ENCODE results near the gene OR9Q1.

GRCh38 chr11:58043379-58043778, 19.7 kb downstream of the OR9Q1 start:
- TF ChIP-seq TAF1 (IDR thresholded peaks at IDR 0.05; ENCODE audit: low read depth): no peak
- no peak for TF ChIP-seq CTCF (IDR thresholded peaks at IDR 0.05; ENCODE audit: poor library complexity, severe bottlenecking)

Measured in neural cell (in vitro differentiated cells).